GM13977 (cell line): ENCODE measurements around the gene CEND1.

Source experiments
- DNase-seq: peaks from one replicate; pipeline ENCODE4 v3.0.0; 2012; ENCODE audit warnings: low spot score
- CTCF ChIP-seq: IDR thresholded peaks from 2 replicates; pipeline ENCODE4 v1.5.1; 2012; ENCODE audit warnings: mild to moderate bottlenecking, control low read depth; ENCODE audit not compliant: insufficient read depth; ENCODE audit errors: extremely low read depth, missing control alignments
- in situ Hi-C: fragments of 300-500 bp; cut with MboI; formaldehyde crosslinking; loops from one replicate; pipeline ENCODE4 v1.12.0; 2022; ENCODE audit warnings: low sequenced_read_pairs, low pct_unique_long_range_greater_than_20kb, mixed read lengths, inconsistent platforms; ENCODE audit not compliant: unreplicated experiment

The CEND1 gene

DNA sequence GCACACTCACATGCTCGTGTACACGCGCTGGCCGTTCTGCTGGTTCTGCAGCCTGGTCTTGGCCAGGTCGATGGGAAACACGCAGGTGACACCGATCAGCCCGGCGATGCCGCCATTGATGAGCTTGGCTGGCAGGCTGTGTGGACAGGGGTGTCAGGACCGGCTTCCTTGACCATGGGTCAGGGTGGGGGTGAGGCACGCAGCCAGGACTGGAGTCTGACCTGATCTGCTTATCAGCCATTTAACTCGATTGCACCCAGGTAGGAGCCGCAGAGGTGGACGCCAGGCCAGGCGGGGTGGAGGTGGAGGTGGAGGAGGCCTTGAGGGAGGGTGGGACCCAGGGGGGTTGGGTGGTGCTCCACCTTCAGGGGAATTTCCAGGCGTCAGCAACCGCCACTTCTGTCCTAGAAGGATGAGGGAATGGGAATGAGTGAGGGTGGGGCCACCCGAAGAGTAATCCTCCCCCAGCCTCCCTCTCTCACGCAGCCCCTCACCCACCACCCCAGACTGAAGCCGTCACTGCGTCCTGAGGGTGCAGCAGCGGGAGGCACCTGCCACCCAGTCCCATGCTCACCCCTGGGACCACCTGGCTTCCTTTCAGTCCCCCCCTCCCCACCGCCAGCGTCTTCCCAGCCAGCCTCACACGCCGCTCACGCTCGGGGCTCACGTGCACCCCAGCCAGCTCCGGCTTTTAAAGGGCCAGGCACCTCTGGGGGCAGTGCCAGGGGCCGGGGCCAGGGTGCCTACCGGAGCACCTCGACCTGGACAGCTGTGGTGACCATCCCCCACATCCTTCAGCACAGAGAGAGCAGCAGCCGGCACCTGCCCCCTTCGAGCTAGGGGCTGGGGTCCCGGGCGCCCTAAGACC, 5.1 kb upstream of the CEND1 start:
- no peak for TF ChIP-seq CTCF
- no peak for DNase-seq
- in situ Hi-C loops, result no loop called here

DNA sequence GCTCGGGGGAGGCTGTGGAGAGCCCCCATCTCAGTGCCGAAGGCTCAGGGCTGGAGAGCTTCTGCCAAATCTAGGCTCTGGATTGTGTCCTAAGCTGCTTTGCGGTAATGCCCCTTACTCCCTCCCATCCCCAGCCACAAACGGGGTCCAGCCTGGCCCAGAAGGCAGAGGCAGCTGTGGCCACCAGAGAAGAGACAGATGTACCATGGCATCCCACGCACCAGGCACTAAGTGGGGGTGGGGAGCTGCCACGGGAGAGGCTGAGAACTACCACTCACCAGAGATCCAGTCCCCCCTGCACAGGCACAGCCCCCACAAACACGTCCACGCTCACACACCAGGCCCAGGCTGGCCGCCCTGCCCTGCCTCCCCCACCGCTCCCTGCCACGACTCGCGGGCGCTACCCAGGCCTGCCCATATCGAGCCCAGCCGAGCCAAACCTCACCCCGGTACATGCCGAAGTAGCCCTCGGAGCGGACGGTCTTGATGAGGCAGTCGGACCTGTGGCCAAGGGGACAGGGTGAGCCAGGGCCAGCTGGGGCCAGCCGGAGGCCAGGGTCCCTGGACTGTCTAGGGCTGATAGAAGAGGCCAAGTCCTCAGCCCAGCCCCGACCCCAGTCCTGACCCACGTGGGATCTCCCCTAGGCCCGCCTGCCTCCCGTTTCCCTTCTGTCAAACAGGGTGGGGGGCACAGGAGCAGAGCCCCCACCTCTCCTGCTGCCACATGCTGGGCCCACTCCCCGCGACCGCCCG, 4.3 kb upstream of the CEND1 start:
- no peak for TF ChIP-seq CTCF
- in situ Hi-C loops, result no loop called here
- no peak for DNase-seq

- DNase-seq, result no peak
- in situ Hi-C loops, result no loop called here
- TF ChIP-seq CTCF, result no peak
Observed at GRCh38 chr11:793556-793955, 3.7 kb upstream of the CEND1 start.

DNA sequence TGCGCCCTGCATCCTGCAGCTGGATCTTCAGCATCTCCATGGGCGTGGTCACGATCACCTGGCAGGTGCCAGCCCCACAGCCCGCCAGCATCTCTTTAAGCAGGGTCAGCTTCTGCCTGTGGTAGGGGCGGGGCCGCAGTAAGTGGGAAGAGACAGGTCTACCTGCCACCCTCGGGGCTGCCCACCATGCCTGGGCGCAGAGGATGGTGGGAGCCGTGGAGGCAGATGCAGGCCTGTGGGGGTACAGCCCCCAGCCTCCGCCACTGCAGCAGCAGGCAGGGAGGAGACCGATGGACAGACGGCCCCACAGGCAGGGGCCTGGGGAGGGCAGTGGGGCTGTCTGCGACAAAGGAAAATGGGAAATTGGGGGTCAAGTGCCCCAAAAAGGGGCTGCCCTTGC, 3.0 kb upstream of the CEND1 start:
- in situ Hi-C loops, result no loop called here
- no peak for TF ChIP-seq CTCF
- no peak for DNase-seq

GRCh38 chr11:792535-792821, 2.6 kb upstream of the CEND1 start:
- TF ChIP-seq CTCF, result no peak
- in situ Hi-C loops, result no loop called here

GRCh38 chr11:791658-792534, 2.0 kb upstream of the CEND1 start:
- no peak for TF ChIP-seq CTCF
- in situ Hi-C loops, result no loop called here
- DNase-seq, result no peak

More at GRCh38 chr11:792535-792821, 2.6 kb upstream of the CEND1 start:
- no peak for DNase-seq
